Tibial nerve (tissue), 4 donors: ENCODE results near the gene MAML3. TPM values are rescaled to one million over a fixed set of nuclear protein-coding genes. Genes with fewer than 3 reads are reported as not detected.

ENCODE experiments used
- DNase-seq, 2 donors: peaks; one replicate each; pipeline ENCODE4 v3.0.0-alpha.2; 2019; ENCODE audit warnings: low spot score in 2 of 2
- H3K27ac ChIP-seq, 4 donors: fragments of 200-600 bp; sonication (generic) in 3 of 4; one replicate each; pipeline ENCODE4 v1.5.1; 2017 to 2019; ENCODE audit warnings: mild to moderate bottlenecking in 1 of 4
- H3K27me3 ChIP-seq, 2 donors: fragments of 200-600 bp; sonication (generic) in 1 of 2; one replicate each; pipeline versions ENCODE4 v1.5.1 to v1.6.0; 2017 to 2019
- H3K36me3 ChIP-seq, 3 donors: fragments of 200-600 bp; sonication (generic); one replicate each; pipeline ENCODE4 v1.5.1; 2018 to 2019
- H3K4me1 ChIP-seq, 4 donors: fragments of 200-600 bp; sonication (generic) in 3 of 4; one replicate each; pipeline ENCODE4 v1.5.1; 2017 to 2019
- H3K4me3 ChIP-seq, 4 donors: fragments of 200-600 bp; sonication (generic) in 3 of 4; one replicate each; pipeline ENCODE4 v1.5.1; 2017 to 2019; ENCODE audit warnings: mild to moderate bottlenecking in 1 of 4, moderate library complexity in 1 of 4
- H3K9me3 ChIP-seq, 4 donors: fragments of 200-600 bp; sonication (generic) in 3 of 4; one replicate each; pipeline ENCODE4 v1.5.1; 2017 to 2019
- EP300 ChIP-seq, 2 donors: sonication (generic); formaldehyde crosslinking; IDR thresholded peaks; one replicate each; pipeline ENCODE4 v1.6.1; 2017; ENCODE audit warnings: antibody characterized with exemption in 2 of 2, mild to moderate bottlenecking in 1 of 2
- POLR2A ChIP-seq, 2 donors: fragments of 450-650 bp; IDR thresholded peaks; one replicate each; pipeline ENCODE4 v1.6.1; 2017; ENCODE audit warnings: antibody characterized with exemption in 2 of 2, mild to moderate bottlenecking in 2 of 2, moderate library complexity in 2 of 2
- WGBS, 2 donors: methylation state at CpG; one replicate each; pipeline ENCODE4 v1.1.5; 2018; 5-methylcytosine and 5-hydroxymethylcytosine counted together
- total RNA-seq, 4 donors: library from RNA; depleted of rRNA; stranded (reverse); fragments of >200 nt; gene quantifications; one replicate each; pipeline ENCODE4 v1.1.0, GENCODE V29; 2016
- TF ChIP-seq, protein P1 (sequence below), 5 experiments: fragments of 200-600 bp in 3 of 5; fragments of 450-650 bp in 2 of 5; sonication (generic) in 3 of 5; IDR thresholded peaks; one replicate each; pipeline ENCODE4 v1.5.1; 2016 to 2019; ENCODE audit warnings: antibody characterized with exemption in 5 of 5, mild to moderate bottlenecking in 3 of 5, moderate library complexity in 2 of 5

MAML3 gene
- total RNA-seq, 4 donors from 2014 or later: 8.6 to 10.5 (median 9.4) TPM

DNA sequence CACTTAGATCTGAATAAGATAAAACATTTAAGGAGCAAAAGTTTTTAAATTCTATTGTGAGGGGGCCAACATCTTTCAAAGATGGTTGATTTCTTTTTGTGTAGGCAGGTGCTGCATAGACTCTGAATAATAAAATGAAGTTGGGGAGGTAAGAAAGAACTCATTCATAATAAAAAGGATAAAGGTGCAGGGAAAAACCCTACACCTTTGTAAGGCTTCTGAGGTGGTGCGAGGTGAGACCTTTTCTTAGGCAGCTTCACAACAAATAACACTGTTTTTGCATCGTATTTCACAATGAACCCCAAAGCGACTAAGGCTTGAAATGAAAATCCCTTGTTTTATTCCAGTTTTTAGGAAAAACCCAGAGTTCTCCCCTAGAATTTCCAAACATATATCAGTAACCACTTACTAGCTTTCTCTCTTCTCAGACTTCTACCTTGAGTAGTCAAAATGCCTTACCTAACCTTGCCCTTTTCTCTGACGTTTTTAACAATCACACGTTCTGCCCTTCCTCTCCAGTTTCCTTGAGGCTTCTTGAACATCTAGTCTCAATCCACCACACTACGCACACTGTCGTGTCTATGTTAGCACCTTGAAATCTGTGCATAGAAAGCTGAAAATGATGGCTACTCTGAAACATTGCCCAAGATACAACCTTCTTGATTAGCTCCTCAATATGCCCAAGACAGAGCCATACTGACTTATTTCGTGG is 30.2 kb downstream of the MAML3 start:
- no peak overlapping the region for H3K4me3 ChIP-seq
- DNase-seq: no peak
- WGBS, 2 donors: 90 to 91% methylated on average over 8 of the region's 8 CpGs

DNA sequence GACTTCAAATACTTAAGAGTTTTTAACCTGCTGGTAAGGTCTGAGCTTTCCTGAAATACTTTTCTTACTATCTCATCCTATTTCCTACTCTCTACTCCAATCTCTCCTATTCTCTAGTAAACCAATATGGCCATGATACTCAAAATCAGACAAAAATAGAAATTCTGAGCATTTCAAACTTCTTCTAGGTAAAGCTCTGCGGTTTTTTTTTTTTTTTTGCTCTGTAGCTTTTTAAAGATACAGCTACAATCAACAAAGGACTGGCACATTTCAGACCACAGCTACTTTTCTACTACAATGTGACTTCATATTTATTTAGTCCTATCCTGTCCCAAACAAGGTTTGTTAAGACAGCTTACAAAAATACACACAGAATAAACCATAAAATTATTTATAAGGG is 31.1 kb downstream of the MAML3 start:
- no peaks in the 10 kb centered on the region for H3K36me3 ChIP-seq
- H3K27ac ChIP-seq: no peak overlapping the region
- H3K4me3 ChIP-seq: no peak overlapping the region
- TF ChIP-seq EP300 (IDR thresholded peaks at IDR 0.05): no peak
- no peak for TF ChIP-seq POLR2A (IDR thresholded peaks at IDR 0.05)
- TF ChIP-seq, protein P1, sequence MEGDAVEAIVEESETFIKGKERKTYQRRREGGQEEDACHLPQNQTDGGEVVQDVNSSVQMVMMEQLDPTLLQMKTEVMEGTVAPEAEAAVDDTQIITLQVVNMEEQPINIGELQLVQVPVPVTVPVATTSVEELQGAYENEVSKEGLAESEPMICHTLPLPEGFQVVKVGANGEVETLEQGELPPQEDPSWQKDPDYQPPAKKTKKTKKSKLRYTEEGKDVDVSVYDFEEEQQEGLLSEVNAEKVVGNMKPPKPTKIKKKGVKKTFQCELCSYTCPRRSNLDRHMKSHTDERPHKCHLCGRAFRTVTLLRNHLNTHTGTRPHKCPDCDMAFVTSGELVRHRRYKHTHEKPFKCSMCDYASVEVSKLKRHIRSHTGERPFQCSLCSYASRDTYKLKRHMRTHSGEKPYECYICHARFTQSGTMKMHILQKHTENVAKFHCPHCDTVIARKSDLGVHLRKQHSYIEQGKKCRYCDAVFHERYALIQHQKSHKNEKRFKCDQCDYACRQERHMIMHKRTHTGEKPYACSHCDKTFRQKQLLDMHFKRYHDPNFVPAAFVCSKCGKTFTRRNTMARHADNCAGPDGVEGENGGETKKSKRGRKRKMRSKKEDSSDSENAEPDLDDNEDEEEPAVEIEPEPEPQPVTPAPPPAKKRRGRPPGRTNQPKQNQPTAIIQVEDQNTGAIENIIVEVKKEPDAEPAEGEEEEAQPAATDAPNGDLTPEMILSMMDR (IDR thresholded peaks at IDR 0.05): no peak
- H3K9me3 ChIP-seq: no peaks in the 10 kb centered on the region
- no peaks in the 10 kb centered on the region for H3K27me3 ChIP-seq
- 52 to 68% methylated on average over 1 of the region's 1 CpG for WGBS, 2 donors
- DNase-seq: no peak
- no peaks in the 10 kb centered on the region for H3K4me1 ChIP-seq

More for the DNA sequence above, 30.2 kb downstream of the MAML3 start:
- TF ChIP-seq, protein P1 (IDR thresholded peaks at IDR 0.05): no peak
- TF ChIP-seq EP300 (IDR thresholded peaks at IDR 0.05) (no peak), POLR2A (IDR thresholded peaks at IDR 0.05) (no peak)
- Histone ChIP-seq H3K36me3 (no peaks in the 10 kb centered on the region), H3K4me1 (no peaks in the 10 kb centered on the region), H3K27ac (no peak overlapping the region), H3K27me3 (no peaks in the 10 kb centered on the region), H3K9me3 (no peaks in the 10 kb centered on the region)

DNA sequence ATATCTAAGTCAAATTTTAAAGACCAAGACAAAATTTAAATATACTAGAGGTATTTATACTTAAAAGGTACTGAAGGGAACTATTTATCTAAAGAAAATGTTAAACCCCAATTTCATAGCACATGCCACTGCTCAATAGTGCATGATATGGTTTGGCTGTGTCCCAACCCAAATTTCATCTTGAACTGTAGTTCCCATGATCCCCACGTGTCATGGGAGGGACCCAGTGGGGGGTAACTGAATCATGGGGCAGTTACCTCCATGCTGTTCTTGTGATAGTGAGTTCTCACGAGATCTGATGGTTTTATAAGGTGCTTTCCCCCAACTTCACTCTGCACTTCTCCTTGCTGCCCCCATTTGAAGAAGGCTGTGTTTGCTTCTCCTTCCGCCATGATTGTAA is 32.3 kb downstream of the MAML3 start:
- no peak overlapping the region for H3K4me3 ChIP-seq
- no peaks in the 10 kb centered on the region for H3K9me3 ChIP-seq
- DNase-seq: no peak
- H3K36me3 ChIP-seq: no peaks in the 10 kb centered on the region
- no peaks in the 10 kb centered on the region for H3K27me3 ChIP-seq
- WGBS, 2 donors: 80 to 86% methylated on average over 3 of the region's 3 CpGs
- H3K4me1 ChIP-seq: no peaks in the 10 kb centered on the region
- no peak for TF ChIP-seq EP300 (IDR thresholded peaks at IDR 0.05)
- TF ChIP-seq, protein P1 (IDR thresholded peaks at IDR 0.05): no peak
- TF ChIP-seq POLR2A (IDR thresholded peaks at IDR 0.05): no peak
- no peak overlapping the region for H3K27ac ChIP-seq

GRCh38 chr4:140118931-140119640 is 34.9 kb downstream of the MAML3 start:
- DNase-seq: no peak

More at GRCh38 chr4:140118931-140119640, 34.9 kb downstream of the MAML3 start:
- TF ChIP-seq, protein P1 (IDR thresholded peaks at IDR 0.05): no peak
- TF ChIP-seq EP300 (IDR thresholded peaks at IDR 0.05): no peak
- TF ChIP-seq POLR2A (IDR thresholded peaks at IDR 0.05): no peak
- Histone ChIP-seq H3K27ac (no peak overlapping the region), H3K27me3 (no peaks in the 10 kb centered on the region), H3K4me1 (peaks cover 0 to 8% (median 0%) of the 10 kb centered on the region in 4 donors), H3K36me3 (no peaks in the 10 kb centered on the region), H3K4me3 (no peak overlapping the region), H3K9me3 (no peaks in the 10 kb centered on the region)
- WGBS, 2 donors: 87 to 91% methylated on average over 4 of the region's 4 CpGs
